Activated CD4-positive, alpha-beta T cell treated with anti-CD3 and anti-CD28 coated beads for 36 hours (primary cell): ENCODE measurements around the gene PDZD7. TPM values are rescaled to one million over a fixed set of nuclear protein-coding genes. Genes with fewer than 3 reads are reported as not detected.
A peak's percentile ranks its signal among the peaks of the same experiment; 100 is the strongest.
"Not testable (repeated sequence)": the region's sequence is repeated elsewhere in the genome, so short reads cannot be mapped to it uniquely, and the experiment has no call there.

Experiments
- ATAC-seq: fragments of 200-7000 bp; cut with Tn5 transposase; one replicate; pipeline ENCODE4 v1.10.0; 2021; ENCODE audit warnings: mild to moderate bottlenecking, moderate library complexity
- CTCF ChIA-PET: fragments of 350-600 bp; sonication (Branson Sonifier 250); formaldehyde crosslinking; loops from one replicate; lab custom pipeline; 2021; ENCODE audit warnings: antibody characterized with exemption; lab: Charles Lee
- POLR2A ChIA-PET: fragments of 350-600 bp; sonication (Branson Sonifier 250); formaldehyde crosslinking; loops from one replicate; lab custom pipeline; 2021; ENCODE audit warnings: antibody characterized with exemption, inconsistent platforms; lab: Charles Lee
- DNase-seq: peaks from one replicate; pipeline ENCODE4 v3.0.0-alpha.2; 2020
- H3K27ac Mint-ChIP-seq: one replicate; pipeline ENCODE4 v1.8.0; 2021; ENCODE audit warnings: mixed read lengths
- H3K27me3 Mint-ChIP-seq: one replicate; pipeline ENCODE4 v1.8.0; 2021; ENCODE audit warnings: mixed read lengths
- H3K36me3 Mint-ChIP-seq: one replicate; pipeline ENCODE4 v1.8.0; 2021; ENCODE audit warnings: low read depth, mixed read lengths
- H3K4me1 Mint-ChIP-seq: one replicate; pipeline ENCODE4 v1.8.0; 2021; ENCODE audit warnings: mixed read lengths
- H3K4me3 Mint-ChIP-seq: one replicate; pipeline ENCODE4 v1.8.0; 2021; ENCODE audit warnings: mild to moderate bottlenecking, moderate library complexity, mixed read lengths
- H3K9me3 Mint-ChIP-seq: one replicate; pipeline ENCODE4 v1.8.0; 2021; ENCODE audit warnings: low read depth, mixed read lengths
- intact Hi-C, 2 experiments: fragments of 100-400 bp; cut with DNase I in 1 of 2; cut with micrococcal nuclease in 1 of 2; formaldehyde crosslinking; loops; one replicate each; pipeline versions ENCODE4 v1.14.2 to v1.15.1; 2022 to 2024; cut with DNase I, micrococcal nuclease
- total RNA-seq, 2 experiments: library from RNA; stranded (reverse); gene quantifications; one replicate each; pipeline ENCODE4 v1.2.3, GENCODE V29; 2021

The PDZD7 gene
- total RNA-seq, 2 experiments from 2014 or later: 0.28 to 0.32 TPM

- H3K27ac Mint-ChIP-seq, H3K4me1 Mint-ChIP-seq, H3K9me3 Mint-ChIP-seq, H3K4me3 Mint-ChIP-seq, POLR2A ChIA-PET, H3K36me3 Mint-ChIP-seq, H3K27me3 Mint-ChIP-seq, intact Hi-C loops, ATAC-seq, DNase-seq: not testable (repeated sequence)
- CTCF ChIA-PET: interaction anchor here (1.7 kb wide), 1 partner anchor 40 kb away, joined by 6 read pairs; no protein-coding TSS in a partner anchor
These were observed 55.5 kb downstream of the PDZD7 start for GRCh38 chr10:100975397-100975796.

- Mint-ChIP-seq H3K4me1 (peaks cover 13% of the 10 kb centered on the region), H3K9me3 (no peaks in the 10 kb centered on the region), H3K4me3 (no peak overlapping the region), H3K27ac (no peak overlapping the region), H3K36me3 (no peaks in the 10 kb centered on the region), H3K27me3 (no peaks in the 10 kb centered on the region)
- no peak for DNase-seq
- ChIA-PET POLR2A (no interaction called here), CTCF (interaction anchor here (1.1 to 1.6 kb wide), 2 partner anchors 15 to 87 kb away, joined by 4 read pairs; no protein-coding TSS in a partner anchor)
- intact Hi-C loops: no loop called here
- no peak for ATAC-seq
These were observed 57.9 kb downstream of the PDZD7 start for GRCh38 chr10:100972904-100973535.

GRCh38 chr10:100972115-100972903 is 58.6 kb downstream of the PDZD7 start:
- intact Hi-C loops: no loop called here
- ChIA-PET POLR2A (no interaction called here), CTCF (interaction anchor here (0.9 to 1.1 kb wide), 2 partner anchors 14 to 26 kb away, joined by 3 to 4 read pairs; no protein-coding TSS in a partner anchor)
- Mint-ChIP-seq H3K36me3 (no peaks in the 10 kb centered on the region), H3K27ac (no peak overlapping the region), H3K9me3 (no peaks in the 10 kb centered on the region), H3K4me3 (no peak overlapping the region), H3K27me3 (no peaks in the 10 kb centered on the region), H3K4me1 (peaks cover 13% of the 10 kb centered on the region)
- DNase-seq (no peak), ATAC-seq (no peak)

GRCh38 chr10:100970914-100971811 is 59.8 kb downstream of the PDZD7 start:
- CTCF ChIA-PET: no interaction called here
- DNase-seq (no peak), ATAC-seq (no peak)
- Mint-ChIP-seq H3K36me3 (peaks cover 3% of the 10 kb centered on the region), H3K27me3 (no peaks in the 10 kb centered on the region), H3K4me1 (peaks cover 13% of the 10 kb centered on the region), H3K4me3 (no peak overlapping the region), H3K27ac (no peak overlapping the region), H3K9me3 (no peaks in the 10 kb centered on the region)
- POLR2A ChIA-PET: no interaction called here
- intact Hi-C loops: no loop called here

GRCh38 chr10:100970076-100970913 is 60.6 kb downstream of the PDZD7 start:
- Mint-ChIP-seq H3K9me3 (no peaks in the 10 kb centered on the region), H3K27ac (no peak overlapping the region), H3K27me3 (no peaks in the 10 kb centered on the region), H3K36me3 (peaks cover 5% of the 10 kb centered on the region), H3K4me3 (peak overlapping the region; percentile 25), H3K4me1 (peaks cover 13% of the 10 kb centered on the region)
- ATAC-seq: no peak
- ChIA-PET CTCF (no interaction called here), POLR2A (no interaction called here)
- peak; percentile 40 for DNase-seq
- intact Hi-C loops: no loop called here

- intact Hi-C loops: loop anchor here in 1 of 2 experiments (1.0 to 2.0 kb wide), 3 partner anchors 18 to 44 kb away; partner anchors contain the start of genes MRPL43 and TWNK
- peaks cover 7% of the 10 kb centered on the region for H3K36me3 Mint-ChIP-seq
- no peaks in the 10 kb centered on the region for H3K9me3 Mint-ChIP-seq
- ATAC-seq: peak; percentile 81
- no peak within 1 kb of the TSS for H3K27ac Mint-ChIP-seq
- H3K27me3 Mint-ChIP-seq: no peaks in the 10 kb centered on the region
- ChIA-PET CTCF (interaction anchor here (1.0 to 1.1 kb wide), 2 partner anchors 17 to 23 kb away, joined by 3 to 5 read pairs; no protein-coding TSS in a partner anchor), POLR2A (interaction anchor here (0.7 kb wide), 1 partner anchor 433 kb away, joined by 4 read pairs; the partner anchor contains the start of gene HIF1AN)
- H3K4me3 Mint-ChIP-seq: peak within 1 kb of the TSS; percentile 41
- DNase-seq: peak; percentile 62
- peaks cover 13% of the 10 kb centered on the region for H3K4me1 Mint-ChIP-seq
These were observed 61.5 kb downstream of the PDZD7 start, which contains the start of gene SEMA4G for GRCh38 chr10:100969187-100970075. SEMA4G (plus strand) TSS chr10:100969504; CDS start chr10:100972913, 3,409 bp downstream.

- H3K36me3 Mint-ChIP-seq: peaks cover 7% of the 10 kb centered on the region
- no peak overlapping the region for H3K27ac Mint-ChIP-seq
- no peaks in the 10 kb centered on the region for H3K27me3 Mint-ChIP-seq
- DNase-seq: no peak
- H3K4me1 Mint-ChIP-seq: peaks cover 13% of the 10 kb centered on the region
- H3K9me3 Mint-ChIP-seq: no peaks in the 10 kb centered on the region
- H3K4me3 Mint-ChIP-seq: peak overlapping the region; percentile 41
- CTCF ChIA-PET: interaction anchor here (1.0 to 1.1 kb wide), 2 partner anchors 18 to 23 kb away, joined by 3 to 5 read pairs; no protein-coding TSS in a partner anchor
- ATAC-seq: no peak
- POLR2A ChIA-PET: no interaction called here
- intact Hi-C loops: loop anchor here in 1 of 2 experiments (1.0 to 2.0 kb wide), 3 partner anchors 18 to 44 kb away; partner anchors contain the start of genes MRPL43 and TWNK
These were observed 62.1 kb downstream of the PDZD7 start for GRCh38 chr10:100968863-100969186.

- peaks cover 13% of the 10 kb centered on the region for H3K4me1 Mint-ChIP-seq
- no peaks in the 10 kb centered on the region for H3K9me3 Mint-ChIP-seq
- ChIA-PET CTCF (interaction anchor here (1.0 to 1.1 kb wide), 2 partner anchors 18 to 22 kb away, joined by 3 to 5 read pairs; no protein-coding TSS in a partner anchor), POLR2A (no interaction called here)
- no peaks in the 10 kb centered on the region for H3K27me3 Mint-ChIP-seq
- ATAC-seq (no peak), DNase-seq (no peak)
- intact Hi-C loops: loop anchor here in 1 of 2 experiments (2.0 kb wide), 1 partner anchor 29 kb away; no protein-coding TSS in a partner anchor
- peak overlapping the region; percentile 41 for H3K4me3 Mint-ChIP-seq
- peaks cover 7% of the 10 kb centered on the region for H3K36me3 Mint-ChIP-seq
- H3K27ac Mint-ChIP-seq: no peak overlapping the region
These were observed 62.7 kb downstream of the PDZD7 start for GRCh38 chr10:100968062-100968736.

GRCh38 chr10:100967332-100967731 is 63.6 kb downstream of the PDZD7 start:
- no peak overlapping the region for H3K27ac Mint-ChIP-seq
- no peaks in the 10 kb centered on the region for H3K27me3 Mint-ChIP-seq
- peaks cover 13% of the 10 kb centered on the region for H3K4me1 Mint-ChIP-seq
- DNase-seq (no peak), ATAC-seq (no peak)
- POLR2A ChIA-PET: no interaction called here
- intact Hi-C loops: no loop called here
- CTCF ChIA-PET: interaction anchor here (0.6 to 1.8 kb wide), 4 partner anchors 9 to 175 kb away, joined by 3 to 8 read pairs (median 4); no protein-coding TSS in a partner anchor
- H3K36me3 Mint-ChIP-seq: peaks cover 12% of the 10 kb centered on the region
- no peaks in the 10 kb centered on the region for H3K9me3 Mint-ChIP-seq
- H3K4me3 Mint-ChIP-seq: no peak overlapping the region
